ENCODE data around the gene B4GALNT4.

The B4GALNT4 gene

DNA sequence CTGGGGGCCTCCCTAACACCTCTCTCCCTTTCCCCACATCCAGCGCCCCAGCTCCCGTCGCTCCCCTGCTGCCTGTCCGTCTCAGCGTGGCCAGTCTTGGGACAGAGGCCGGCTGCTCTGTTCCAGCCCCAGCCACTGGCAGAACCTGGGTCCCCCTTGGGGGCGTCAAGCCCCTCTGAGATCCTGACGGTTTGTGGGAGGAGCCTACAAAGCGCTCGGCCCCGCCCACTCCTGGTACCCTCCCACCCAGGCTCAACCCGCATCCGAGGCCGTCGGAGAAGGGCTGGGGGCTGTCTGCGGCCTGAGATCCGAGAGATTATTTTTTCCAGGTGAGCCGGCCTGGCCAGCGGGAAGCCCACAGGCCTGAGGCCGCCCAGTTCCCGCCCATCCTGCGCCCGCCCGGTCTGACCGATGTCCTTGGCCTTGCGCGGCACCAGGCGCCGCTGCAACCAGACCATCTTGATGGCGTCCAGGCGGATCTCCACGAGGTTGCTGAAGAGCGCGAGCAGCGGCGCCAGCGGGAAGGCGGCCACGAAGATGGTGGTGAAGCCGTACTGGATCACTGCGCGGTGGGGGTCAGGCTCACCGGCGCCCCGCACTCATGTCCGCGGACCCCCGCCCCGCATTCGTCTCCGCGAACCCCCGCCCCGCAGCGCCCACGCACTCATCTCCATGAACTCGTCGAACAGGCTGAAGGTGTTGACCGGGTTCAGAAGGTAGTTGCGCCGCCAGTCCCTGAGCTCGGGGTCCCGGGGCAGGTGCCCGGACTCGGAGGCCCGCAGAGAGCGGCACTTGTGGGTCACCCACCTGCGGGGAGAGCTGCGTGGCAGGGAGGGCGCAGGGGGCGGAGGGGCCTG is 51.0 kb downstream of the B4GALNT4 start:
- Histone ChIP-seq H3K9me3 (ENCODE audit: low read length) (no peaks in the 10 kb centered on the region), H3K36me3 (ENCODE audit: insufficient read depth, low read length) (no peaks in the 10 kb centered on the region), H3K27ac (ENCODE audit: low read depth, low read length, poor library complexity, severe bottlenecking) (no peak overlapping the region), H4K20me1 (ENCODE audit: insufficient read depth, low read length) (no peaks in the 10 kb centered on the region), H3K4me2 (ENCODE audit: low read length) (no peak overlapping the region), H3F3A (ENCODE audit: insufficient read depth, low read length) (no peaks in the 10 kb centered on the region), H3K9ac (ENCODE audit: low read length) (no peak overlapping the region), H3K79me2 (ENCODE audit: insufficient read depth, low read length) (no peaks in the 10 kb centered on the region), H2AFZ (ENCODE audit: low read length) (no peak overlapping the region), H3K9me2 (ENCODE audit: low read depth, low read length) (no peaks in the 10 kb centered on the region), H3K4me1 (ENCODE audit: insufficient read depth, low read length, severe bottlenecking) (no peaks in the 10 kb centered on the region), H3K4me3 (ENCODE audit: low read depth, low read length, poor library complexity, severe bottlenecking) (no peak overlapping the region), H3K27me3 (ENCODE audit: insufficient read depth, low read length) (no peaks in the 10 kb centered on the region; the same call in 1 of the 2 replicates)
- TF ChIP-seq EZH2 (IDR thresholded peaks at IDR 0.05; ENCODE audit: borderline replicate concordance, low read length) (no peak), CTCF (IDR thresholded peaks at IDR 0.05; ENCODE audit: low read length) (no peak)

DNA sequence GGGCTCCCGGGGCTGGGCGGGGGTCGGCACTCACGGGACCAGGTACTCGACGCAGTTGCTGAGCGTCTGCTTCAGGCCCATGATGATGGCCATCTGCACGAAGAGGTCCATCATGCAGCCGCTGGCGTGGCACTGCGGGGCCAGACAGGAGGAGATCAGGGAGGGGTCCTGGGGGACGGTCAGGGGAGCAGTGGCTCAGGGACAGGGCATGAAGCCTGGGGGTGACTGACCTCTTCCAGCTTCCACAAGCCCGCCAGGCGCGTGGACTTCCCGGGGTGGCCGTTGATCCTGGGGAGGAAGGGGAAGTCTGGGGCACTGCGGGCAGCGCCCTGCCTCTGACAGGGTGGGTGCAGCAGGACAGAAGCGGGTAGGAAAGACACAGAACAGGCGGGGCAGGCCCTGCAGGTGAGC is 51.6 kb downstream of the B4GALNT4 start:
- H3K79me2 ChIP-seq (ENCODE audit: insufficient read depth, low read length), result no peaks in the 10 kb centered on the region
- H2AFZ ChIP-seq (ENCODE audit: low read length), result no peak overlapping the region
- no peak overlapping the region for H3K4me2 ChIP-seq (ENCODE audit: low read length)
- no peak overlapping the region for H3K9ac ChIP-seq (ENCODE audit: low read length)
- H3K27me3 ChIP-seq (ENCODE audit: insufficient read depth, low read length), result no peaks in the 10 kb centered on the region; the same call in 1 of the 2 replicates
- no peak overlapping the region for H3K4me3 ChIP-seq (ENCODE audit: low read depth, low read length, poor library complexity, severe bottlenecking)
- TF ChIP-seq EZH2 (IDR thresholded peaks at IDR 0.05; ENCODE audit: borderline replicate concordance, low read length) (no peak), CTCF (IDR thresholded peaks at IDR 0.05; ENCODE audit: low read length) (no peak)
- no peak overlapping the region for H3K27ac ChIP-seq (ENCODE audit: low read depth, low read length, poor library complexity, severe bottlenecking)
- H3K9me2 ChIP-seq (ENCODE audit: low read depth, low read length), result no peaks in the 10 kb centered on the region
- no peaks in the 10 kb centered on the region for H3F3A ChIP-seq (ENCODE audit: insufficient read depth, low read length)
- H3K4me1 ChIP-seq (ENCODE audit: insufficient read depth, low read length, severe bottlenecking), result no peaks in the 10 kb centered on the region
- H4K20me1 ChIP-seq (ENCODE audit: insufficient read depth, low read length), result no peaks in the 10 kb centered on the region
- no peaks in the 10 kb centered on the region for H3K36me3 ChIP-seq (ENCODE audit: insufficient read depth, low read length)
- H3K9me3 ChIP-seq (ENCODE audit: low read length), result no peaks in the 10 kb centered on the region

GRCh38 chr11:422249-422656 is 53.0 kb downstream of the B4GALNT4 start:
- H3K27ac ChIP-seq (ENCODE audit: low read depth, low read length, poor library complexity, severe bottlenecking), result no peak overlapping the region
- H3K27me3 ChIP-seq (ENCODE audit: insufficient read depth, low read length), result no peaks in the 10 kb centered on the region; the same call in 1 of the 2 replicates
- TF ChIP-seq EZH2 (IDR thresholded peaks at IDR 0.05; ENCODE audit: borderline replicate concordance, low read length) (no peak), CTCF (IDR thresholded peaks at IDR 0.05; ENCODE audit: low read length) (no peak)

More at GRCh38 chr11:422249-422656, 53.0 kb downstream of the B4GALNT4 start:
- no peak overlapping the region for H2AFZ ChIP-seq (ENCODE audit: low read length)
- H3K9ac ChIP-seq (ENCODE audit: low read length), result no peak overlapping the region
- H3K9me2 ChIP-seq (ENCODE audit: low read depth, low read length), result no peaks in the 10 kb centered on the region
- H3K9me3 ChIP-seq (ENCODE audit: low read length), result no peaks in the 10 kb centered on the region
- H3K36me3 ChIP-seq (ENCODE audit: insufficient read depth, low read length), result no peaks in the 10 kb centered on the region
- H3K4me2 ChIP-seq (ENCODE audit: low read length), result no peak overlapping the region
- no peaks in the 10 kb centered on the region for H4K20me1 ChIP-seq (ENCODE audit: insufficient read depth, low read length)
- no peaks in the 10 kb centered on the region for H3F3A ChIP-seq (ENCODE audit: insufficient read depth, low read length)
- H3K4me1 ChIP-seq (ENCODE audit: insufficient read depth, low read length, severe bottlenecking), result no peaks in the 10 kb centered on the region
- H3K79me2 ChIP-seq (ENCODE audit: insufficient read depth, low read length), result no peaks in the 10 kb centered on the region
- no peak overlapping the region for H3K4me3 ChIP-seq (ENCODE audit: low read depth, low read length, poor library complexity, severe bottlenecking)

All from OCI-LY1 (cell line).